Sigmoid colon (tissue), 7 donors: ENCODE results near the gene STAMBPL1. TPM values are rescaled to one million over a fixed set of nuclear protein-coding genes. Genes with fewer than 3 reads are reported as not detected.

Experiments used
- DNase-seq: peaks from one replicate; pipeline ENCODE4 v3.0.0-alpha.2; 2019
- H3K27ac ChIP-seq, 4 donors: fragments of 200-600 bp; sonication (generic); one replicate each; pipeline ENCODE4 v1.5.1; 2016 to 2019; ENCODE audit warnings: mild to moderate bottlenecking in 1 of 4
- H3K27me3 ChIP-seq, 3 donors: fragments of 200-600 bp; sonication (generic); one replicate each; pipeline ENCODE4 v1.5.1; 2019; ENCODE audit warnings: mild to moderate bottlenecking in 1 of 3
- H3K36me3 ChIP-seq, 4 donors: fragments of 200-600 bp; sonication (generic); one replicate each; pipeline ENCODE4 v1.5.1; 2016 to 2019
- H3K4me1 ChIP-seq, 4 donors: fragments of 200-600 bp; sonication (generic); one replicate each; pipeline ENCODE4 v1.5.1; 2017 to 2019
- H3K4me3 ChIP-seq, 4 donors: fragments of 200-600 bp; sonication (generic); one replicate each; pipeline ENCODE4 v1.5.1; 2017 to 2019; ENCODE audit warnings: mild to moderate bottlenecking in 2 of 4, moderate library complexity in 1 of 4
- H3K9me3 ChIP-seq, 4 donors: fragments of 200-600 bp in 3 of 4; sonication (generic) in 3 of 4; one replicate each; pipeline versions ENCODE4 v1.5.1 to v1.6.1; 2013 to 2019
- EP300 ChIP-seq, 4 donors: sonication (generic); formaldehyde crosslinking; IDR thresholded peaks; one replicate each; pipeline ENCODE4 v1.6.1; 2017; ENCODE audit warnings: antibody characterized with exemption in 4 of 4
- POLR2A ChIP-seq, 2 donors: fragments of 450-650 bp; IDR thresholded peaks; one replicate each; pipeline ENCODE4 v1.6.1; 2016; ENCODE audit warnings: antibody characterized with exemption in 2 of 2, mild to moderate bottlenecking in 2 of 2, moderate library complexity in 2 of 2
- POLR2AphosphoS5 ChIP-seq, 4 donors: sonication (generic); formaldehyde crosslinking; IDR thresholded peaks; one replicate each; pipeline ENCODE4 v1.6.1; 2017; ENCODE audit warnings: antibody characterized with exemption in 4 of 4
- WGBS, 2 donors: extraction: QIAGEN DNeasy Blood & Tissue Kit; methylation state at CpG; one replicate each; pipeline ENCODE4 v1.1.7; 2013; 5-methylcytosine and 5-hydroxymethylcytosine counted together
- intact Hi-C: fragments of 100-400 bp; cut with DNase I; formaldehyde crosslinking; loops from one replicate; pipeline ENCODE4 v1.15.1; 2023
- polyA plus RNA-seq, 3 donors: library from polyadenylated mRNA; stranded (reverse); fragments of 200-250 nt; gene quantifications; one replicate each; pipeline ENCODE4 v1.2.3, GENCODE V29; 2013
- total RNA-seq, 4 donors: library from RNA; depleted of rRNA; stranded (reverse); fragments of >200 nt; gene quantifications; one replicate each; pipeline ENCODE4 v1.1.0, GENCODE V29; 2016
- TF ChIP-seq, protein P1 (sequence below), 4 experiments: fragments of 450-650 bp in 3 of 4; fragments of 200-600 bp in 1 of 4; IDR thresholded peaks; one replicate each; pipeline ENCODE4 v1.5.1; 2016 to 2019; ENCODE audit warnings: antibody characterized with exemption in 4 of 4, mild to moderate bottlenecking in 3 of 4, moderate library complexity in 2 of 4
- donor health status: healthy with polysubstance abuse.
- donor health status: Bipolar disorder and iron deficiency.
- donor health status: healthy.

The STAMBPL1 gene
- total and polyA plus RNA-seq, 7 donors: 9.0 to 29.6 (median 11.0) TPM

DNA sequence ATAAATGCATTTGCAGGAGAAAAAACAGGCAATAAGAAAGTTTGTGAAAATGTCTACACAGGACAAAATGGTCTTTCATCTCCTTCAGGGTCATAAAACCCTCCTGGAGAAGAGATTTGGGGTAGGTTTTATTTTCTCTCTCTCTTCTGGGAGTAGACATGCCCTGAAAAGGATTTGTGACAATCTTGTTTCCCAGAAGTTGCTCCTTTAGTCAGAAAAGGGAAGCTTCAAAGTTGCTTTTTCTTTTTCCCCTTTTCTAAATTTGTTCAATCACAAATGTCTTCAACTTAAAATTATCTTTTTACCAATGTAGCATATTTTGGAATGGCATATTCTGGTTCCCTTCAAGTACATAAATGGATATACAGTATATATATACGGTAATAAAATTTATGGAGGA is 19.0 kb upstream of the STAMBPL1 start:
- no peaks in the 10 kb centered on the region for H3K9me3 ChIP-seq
- TF ChIP-seq EP300 (IDR thresholded peaks at IDR 0.05): no peak
- TF ChIP-seq, protein P1, sequence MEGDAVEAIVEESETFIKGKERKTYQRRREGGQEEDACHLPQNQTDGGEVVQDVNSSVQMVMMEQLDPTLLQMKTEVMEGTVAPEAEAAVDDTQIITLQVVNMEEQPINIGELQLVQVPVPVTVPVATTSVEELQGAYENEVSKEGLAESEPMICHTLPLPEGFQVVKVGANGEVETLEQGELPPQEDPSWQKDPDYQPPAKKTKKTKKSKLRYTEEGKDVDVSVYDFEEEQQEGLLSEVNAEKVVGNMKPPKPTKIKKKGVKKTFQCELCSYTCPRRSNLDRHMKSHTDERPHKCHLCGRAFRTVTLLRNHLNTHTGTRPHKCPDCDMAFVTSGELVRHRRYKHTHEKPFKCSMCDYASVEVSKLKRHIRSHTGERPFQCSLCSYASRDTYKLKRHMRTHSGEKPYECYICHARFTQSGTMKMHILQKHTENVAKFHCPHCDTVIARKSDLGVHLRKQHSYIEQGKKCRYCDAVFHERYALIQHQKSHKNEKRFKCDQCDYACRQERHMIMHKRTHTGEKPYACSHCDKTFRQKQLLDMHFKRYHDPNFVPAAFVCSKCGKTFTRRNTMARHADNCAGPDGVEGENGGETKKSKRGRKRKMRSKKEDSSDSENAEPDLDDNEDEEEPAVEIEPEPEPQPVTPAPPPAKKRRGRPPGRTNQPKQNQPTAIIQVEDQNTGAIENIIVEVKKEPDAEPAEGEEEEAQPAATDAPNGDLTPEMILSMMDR (IDR thresholded peaks at IDR 0.05): no peak
- no peaks in the 10 kb centered on the region for H3K27me3 ChIP-seq
- DNase-seq: no peak
- no peaks in the 10 kb centered on the region for H3K36me3 ChIP-seq
- WGBS, 2 donors: 35 to 73% methylated on average over 1 of the region's 1 CpG
- peaks cover 0 to 10% (median 0%) of the 10 kb centered on the region in 4 donors for H3K4me1 ChIP-seq
- H3K27ac ChIP-seq: no peak overlapping the region
- intact Hi-C loops: no loop called here
- no peak overlapping the region for H3K4me3 ChIP-seq

DNA sequence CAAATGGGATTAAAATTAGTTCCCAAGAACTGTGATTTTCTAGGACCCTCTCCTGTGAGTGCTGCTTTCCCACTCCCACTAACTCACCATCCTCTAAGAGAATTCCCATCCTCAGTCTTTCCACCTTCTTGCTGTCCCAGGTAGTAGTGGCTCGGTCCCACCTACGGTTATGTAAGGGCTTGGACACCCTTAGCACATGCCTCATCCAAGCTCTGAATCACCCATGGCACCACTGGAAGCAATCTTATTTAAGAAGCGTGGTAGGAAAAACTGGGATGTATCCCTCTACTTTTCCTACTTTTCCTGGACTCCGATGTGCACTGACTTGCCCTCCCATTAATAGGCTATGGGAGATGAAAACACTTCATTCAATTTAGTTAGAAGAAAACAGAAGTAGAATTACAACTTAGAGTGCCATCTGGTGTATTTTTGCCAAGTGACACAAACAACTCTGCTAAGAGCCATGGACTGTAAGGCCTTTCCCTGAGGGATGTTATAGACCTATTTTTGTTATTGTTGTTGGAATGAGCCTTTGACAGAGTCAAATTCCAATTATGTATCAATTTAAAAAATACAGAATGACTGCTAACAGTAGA is 14.7 kb upstream of the STAMBPL1 start:
- DNase-seq: no peak
- Histone ChIP-seq H3K27me3 (no peaks in the 10 kb centered on the region), H3K9me3 (no peaks in the 10 kb centered on the region), H3K27ac (no peak overlapping the region), H3K4me3 (no peak overlapping the region), H3K36me3 (no peaks in the 10 kb centered on the region), H3K4me1 (no peaks in the 10 kb centered on the region)
- 82 to 92% methylated on average over 4 of the region's 4 CpGs for WGBS, 2 donors
- TF ChIP-seq EP300 (IDR thresholded peaks at IDR 0.05): no peak
- TF ChIP-seq POLR2AphosphoS5 (IDR thresholded peaks at IDR 0.05): no peak
- no peak for TF ChIP-seq POLR2A (IDR thresholded peaks at IDR 0.05)
- TF ChIP-seq, protein P1 (IDR thresholded peaks at IDR 0.05): peak in 1 of 4 experiments; percentile 19
- intact Hi-C loops: no loop called here

DNA sequence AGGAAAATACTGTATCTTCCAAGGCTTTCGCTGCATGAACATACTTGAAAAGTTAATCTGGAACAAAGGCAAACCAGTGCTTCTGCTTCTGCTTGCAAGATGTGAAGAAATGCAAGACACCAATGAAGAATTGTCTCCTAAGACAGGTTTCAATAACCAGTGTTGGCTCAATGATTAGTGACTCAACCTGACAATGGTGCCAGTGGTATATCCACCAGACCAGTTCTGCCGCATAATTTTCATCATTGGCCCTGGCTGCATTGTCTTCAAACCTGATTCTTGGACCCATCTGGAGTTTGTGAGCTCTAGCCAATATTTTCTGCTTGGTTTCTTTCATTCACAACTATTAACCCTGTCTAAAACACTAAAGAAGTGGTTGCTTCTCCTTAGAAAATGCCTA is 13.6 kb upstream of the STAMBPL1 start:
- WGBS, 2 donors: 96 to 97% methylated on average over 2 of the region's 2 CpGs
- no peaks in the 10 kb centered on the region for H3K9me3 ChIP-seq
- no peaks in the 10 kb centered on the region for H3K27me3 ChIP-seq
- intact Hi-C loops: no loop called here
- H3K4me3 ChIP-seq: no peak overlapping the region
- H3K27ac ChIP-seq: no peak overlapping the region
- H3K36me3 ChIP-seq: no peaks in the 10 kb centered on the region
- H3K4me1 ChIP-seq: no peaks in the 10 kb centered on the region
- DNase-seq: no peak
- TF ChIP-seq POLR2AphosphoS5 (IDR thresholded peaks at IDR 0.05): no peak
- TF ChIP-seq, protein P1 (IDR thresholded peaks at IDR 0.05): no peak
- TF ChIP-seq EP300 (IDR thresholded peaks at IDR 0.05): no peak
- no peak for TF ChIP-seq POLR2A (IDR thresholded peaks at IDR 0.05)

DNA sequence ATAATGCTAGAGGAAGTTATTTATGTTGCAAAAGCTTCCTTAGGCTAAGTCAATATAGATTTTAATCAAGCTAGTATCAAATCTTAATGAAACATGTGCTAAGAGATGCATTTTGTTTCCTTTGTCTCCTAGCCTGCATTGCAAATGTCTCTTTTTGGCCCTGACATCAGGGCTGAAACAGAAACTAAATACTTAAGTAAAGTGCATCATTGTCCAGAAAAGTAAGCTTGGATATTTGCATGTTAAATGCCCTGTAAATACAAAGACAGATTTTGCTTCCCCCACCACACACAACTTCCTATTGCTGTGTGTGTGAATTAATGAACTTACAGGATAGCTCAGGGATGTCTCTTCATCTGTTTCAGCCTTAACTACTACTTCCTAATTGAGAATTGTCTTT is 10.0 kb upstream of the STAMBPL1 start:
- no peaks in the 10 kb centered on the region for H3K4me1 ChIP-seq
- TF ChIP-seq, protein P1 (IDR thresholded peaks at IDR 0.05): no peak
- TF ChIP-seq POLR2A (IDR thresholded peaks at IDR 0.05) (no peak), EP300 (IDR thresholded peaks at IDR 0.05) (no peak), POLR2AphosphoS5 (IDR thresholded peaks at IDR 0.05) (no peak)
- H3K36me3 ChIP-seq: no peaks in the 10 kb centered on the region
- intact Hi-C loops: no loop called here
- DNase-seq: no peak
- H3K4me3 ChIP-seq: no peak overlapping the region
- no peaks in the 10 kb centered on the region for H3K27me3 ChIP-seq
- H3K27ac ChIP-seq: no peak overlapping the region
- H3K9me3 ChIP-seq: no peaks in the 10 kb centered on the region

DNA sequence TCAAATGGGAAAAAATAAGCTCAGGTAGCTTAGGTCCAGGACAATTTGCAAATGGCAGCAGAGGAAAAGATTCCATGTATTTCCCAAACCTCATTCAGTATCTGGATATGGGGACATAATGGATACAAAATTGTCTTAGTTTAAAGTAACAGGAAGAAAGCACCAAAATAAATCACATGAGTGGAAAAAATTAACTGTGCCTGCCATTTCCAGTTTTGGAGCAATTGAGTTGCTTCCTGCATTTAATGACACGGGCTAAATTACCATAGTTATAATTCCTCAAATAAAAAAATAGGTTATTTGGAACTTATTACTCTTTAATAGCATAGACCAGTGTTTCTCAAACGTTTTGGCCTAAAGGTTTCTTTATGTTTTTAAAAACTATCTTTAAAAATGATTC is 6.3 kb upstream of the STAMBPL1 start:
- H3K27ac ChIP-seq: no peak overlapping the region
- TF ChIP-seq, protein P1 (IDR thresholded peaks at IDR 0.05): no peak
- TF ChIP-seq EP300 (IDR thresholded peaks at IDR 0.05) (no peak), POLR2A (IDR thresholded peaks at IDR 0.05) (no peak), POLR2AphosphoS5 (IDR thresholded peaks at IDR 0.05) (no peak)
- H3K9me3 ChIP-seq: no peaks in the 10 kb centered on the region
- H3K4me3 ChIP-seq: no peak overlapping the region
- no peaks in the 10 kb centered on the region for H3K27me3 ChIP-seq
- 61 to 66% methylated on average over 2 of the region's 2 CpGs for WGBS, 2 donors
- no peaks in the 10 kb centered on the region for H3K36me3 ChIP-seq
- DNase-seq: no peak
- H3K4me1 ChIP-seq: no peaks in the 10 kb centered on the region
- intact Hi-C loops: no loop called here
